Skeletal muscle satellite cell (primary cell): ENCODE measurements around the gene EP300.
"Not testable (repeated sequence)": the region's sequence is repeated elsewhere in the genome, so short reads cannot be mapped to it uniquely, and the experiment has no call there.

Source experiments
- H3K27me3 ChIP-seq: 2 replicates; pipeline ENCODE4 v1.7.0; 2013; ENCODE audit warnings: low read length; ENCODE audit not compliant: control insufficient read depth, insufficient read depth
- H3K36me3 ChIP-seq: 2 replicates; pipeline ENCODE4 v1.7.0; 2013; ENCODE audit warnings: mild to moderate bottlenecking, control low read depth, low read length; ENCODE audit not compliant: insufficient read depth
- H3K4me1 ChIP-seq: 2 replicates; pipeline ENCODE4 v1.7.0; 2013; ENCODE audit warnings: low read length; ENCODE audit not compliant: control insufficient read depth, insufficient read depth
- H3K4me2 ChIP-seq: 2 replicates; pipeline ENCODE4 v1.7.0; 2013; ENCODE audit warnings: mild to moderate bottlenecking, low read length
- H3K4me3 ChIP-seq: 2 replicates; pipeline ENCODE4 v1.7.0; 2013; ENCODE audit warnings: low read length
- H3K9ac ChIP-seq: 2 replicates; pipeline ENCODE4 v1.7.0; 2013; ENCODE audit warnings: mild to moderate bottlenecking, low read depth, low read length, moderate library complexity
- H3K9me3 ChIP-seq: replicated peaks from 2 replicates; pipeline ENCODE4 v1.7.0; 2013; ENCODE audit warnings: mild to moderate bottlenecking, control low read depth, low read length

Gene EP300

DNA sequence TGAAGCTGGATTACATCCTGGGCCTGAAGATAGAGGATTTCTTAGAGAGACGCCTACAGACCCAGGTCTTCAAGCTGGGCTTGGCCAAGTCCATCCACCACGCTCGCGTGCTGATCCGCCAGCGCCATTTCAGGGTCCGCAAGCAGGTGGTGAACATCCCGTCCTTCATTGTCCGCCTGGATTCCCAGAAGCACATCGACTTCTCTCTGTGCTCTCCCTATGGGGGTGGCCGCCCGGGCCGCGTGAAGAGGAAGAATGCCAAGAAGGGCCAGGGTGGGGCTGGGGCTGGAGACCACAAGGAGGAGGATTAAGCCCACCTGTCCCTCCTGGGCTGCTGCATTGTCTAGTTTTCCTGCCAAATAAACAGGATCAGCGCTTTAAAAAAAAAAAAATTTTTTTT, 28.1 kb upstream of the EP300 start:
- not testable (repeated sequence) for H3K4me2 ChIP-seq, H3K9me3 ChIP-seq, H3K4me1 ChIP-seq, H3K9ac ChIP-seq, H3K36me3 ChIP-seq, H3K4me3 ChIP-seq, H3K27me3 ChIP-seq

GRCh38 chr22:41066341-41066740, 26.1 kb upstream of the EP300 start:
- not testable (repeated sequence) for H3K9ac ChIP-seq, H3K4me2 ChIP-seq, H3K9me3 ChIP-seq, H3K27me3 ChIP-seq, H3K36me3 ChIP-seq, H3K4me3 ChIP-seq, H3K4me1 ChIP-seq

DNA sequence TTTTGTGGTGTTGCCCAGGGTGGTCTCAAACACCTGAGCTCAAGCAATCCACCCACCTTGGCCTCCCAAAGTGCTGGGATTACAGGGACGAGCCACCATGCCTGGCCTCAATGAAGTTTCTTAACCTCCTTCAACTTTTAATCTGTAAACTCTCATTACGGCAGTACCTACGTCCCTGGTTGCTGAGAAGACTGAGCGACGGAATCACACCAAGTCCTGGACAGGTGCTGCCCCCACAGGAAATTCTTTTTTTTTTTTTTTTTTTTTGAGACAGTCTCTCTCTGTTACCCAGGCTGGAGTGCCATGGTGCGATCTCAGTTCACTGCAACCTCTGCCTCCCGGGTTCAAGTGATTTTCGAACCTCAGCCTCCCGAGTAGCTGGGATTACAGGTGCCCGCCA, 24.4 kb upstream of the EP300 start:
- H3K9me3 ChIP-seq, H3K4me1 ChIP-seq, H3K9ac ChIP-seq, H3K4me2 ChIP-seq, H3K36me3 ChIP-seq, H3K4me3 ChIP-seq, H3K27me3 ChIP-seq: not testable (repeated sequence)

DNA sequence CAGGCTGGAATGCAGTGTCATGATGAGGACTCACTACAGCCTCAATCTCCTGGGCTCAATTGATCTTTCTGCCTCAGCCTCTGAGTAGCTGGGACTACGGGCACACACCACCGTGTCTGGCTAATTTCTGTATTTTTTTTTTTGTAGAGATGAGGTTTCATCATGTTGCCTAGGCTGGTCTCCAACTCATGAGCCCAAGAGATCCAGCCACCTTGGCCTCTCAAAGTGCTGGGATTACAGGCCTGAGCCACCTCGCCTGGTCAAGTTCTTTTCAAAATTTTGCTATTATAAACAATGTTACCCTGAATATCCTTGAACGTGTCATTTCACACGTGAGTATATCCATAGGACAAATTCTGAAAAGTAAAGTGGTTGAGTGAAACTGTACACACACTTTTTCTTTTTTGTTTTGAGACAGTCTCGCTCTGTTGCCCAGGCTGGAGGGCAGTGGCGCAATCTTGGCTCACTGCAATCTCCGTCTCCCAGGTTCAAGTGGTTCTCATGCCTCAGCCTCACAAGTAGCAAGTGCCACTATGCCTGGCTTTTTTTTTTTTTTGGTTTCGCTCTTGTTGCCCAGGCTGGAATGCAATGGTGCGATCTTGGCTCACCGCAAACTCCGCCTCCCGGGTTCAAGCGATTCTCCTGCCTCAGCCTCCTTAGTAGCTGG, 21.6 kb upstream of the EP300 start:
- H3K4me3 ChIP-seq, result no peak overlapping the region
- no peaks in the 10 kb centered on the region for H3K9me3 ChIP-seq
- H3K27me3 ChIP-seq, result peaks cover 6% of the 10 kb centered on the region
- no peak overlapping the region for H3K9ac ChIP-seq
- no peaks in the 10 kb centered on the region for H3K36me3 ChIP-seq
- no peak overlapping the region for H3K4me2 ChIP-seq
- H3K4me1 ChIP-seq, result no peaks in the 10 kb centered on the region

GRCh38 chr22:41074061-41074460, 18.3 kb upstream of the EP300 start:
- no peak overlapping the region for H3K4me2 ChIP-seq
- no peak overlapping the region for H3K9ac ChIP-seq
- no peak overlapping the region for H3K4me3 ChIP-seq
- H3K27me3 ChIP-seq, result peaks cover 18% of the 10 kb centered on the region
- no peaks in the 10 kb centered on the region for H3K4me1 ChIP-seq
- H3K9me3 ChIP-seq, result no peaks in the 10 kb centered on the region
- no peaks in the 10 kb centered on the region for H3K36me3 ChIP-seq

DNA sequence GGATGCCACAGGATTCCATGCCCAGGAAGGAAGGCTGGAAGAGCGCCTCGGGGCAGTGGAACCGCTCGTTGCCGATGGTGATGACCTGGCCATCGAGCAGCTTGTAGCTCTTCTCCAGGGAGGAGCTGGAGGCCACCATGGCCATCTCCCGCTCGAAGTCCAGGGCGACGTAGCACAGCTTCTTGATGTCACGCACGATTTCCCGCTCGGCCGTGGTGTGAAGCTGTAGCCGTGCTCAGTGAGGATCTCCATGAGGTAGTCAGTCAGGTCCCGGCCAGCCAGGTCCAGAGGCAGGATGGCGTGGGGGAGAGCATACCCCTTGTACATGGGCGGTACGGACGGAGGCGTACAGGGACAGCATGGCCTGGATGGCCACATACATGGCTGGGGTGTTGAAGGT, 17.9 kb upstream of the EP300 start:
- Histone ChIP-seq H3K9me3 (no peaks in the 10 kb centered on the region), H3K4me2 (no peak overlapping the region), H3K36me3 (no peaks in the 10 kb centered on the region), H3K4me1 (no peaks in the 10 kb centered on the region), H3K9ac (no peak overlapping the region), H3K4me3 (no peak overlapping the region), H3K27me3 (peaks cover 18% of the 10 kb centered on the region)

GRCh38 chr22:41074941-41075710, 17.3 kb upstream of the EP300 start:
- no peak overlapping the region for H3K9ac ChIP-seq
- H3K27me3 ChIP-seq, result peaks cover 20% of the 10 kb centered on the region
- H3K36me3 ChIP-seq, result no peaks in the 10 kb centered on the region
- H3K4me1 ChIP-seq, result no peaks in the 10 kb centered on the region
- no peaks in the 10 kb centered on the region for H3K9me3 ChIP-seq
- no peak overlapping the region for H3K4me3 ChIP-seq
- H3K4me2 ChIP-seq, result no peak overlapping the region

GRCh38 chr22:41075946-41076345, 16.4 kb upstream of the EP300 start:
- H3K4me2 ChIP-seq, result no peak overlapping the region
- H3K4me3 ChIP-seq, result no peak overlapping the region
- no peak overlapping the region for H3K9ac ChIP-seq
- H3K36me3 ChIP-seq, result no peaks in the 10 kb centered on the region
- peaks cover 22% of the 10 kb centered on the region for H3K27me3 ChIP-seq
- no peaks in the 10 kb centered on the region for H3K4me1 ChIP-seq
- no peaks in the 10 kb centered on the region for H3K9me3 ChIP-seq

DNA sequence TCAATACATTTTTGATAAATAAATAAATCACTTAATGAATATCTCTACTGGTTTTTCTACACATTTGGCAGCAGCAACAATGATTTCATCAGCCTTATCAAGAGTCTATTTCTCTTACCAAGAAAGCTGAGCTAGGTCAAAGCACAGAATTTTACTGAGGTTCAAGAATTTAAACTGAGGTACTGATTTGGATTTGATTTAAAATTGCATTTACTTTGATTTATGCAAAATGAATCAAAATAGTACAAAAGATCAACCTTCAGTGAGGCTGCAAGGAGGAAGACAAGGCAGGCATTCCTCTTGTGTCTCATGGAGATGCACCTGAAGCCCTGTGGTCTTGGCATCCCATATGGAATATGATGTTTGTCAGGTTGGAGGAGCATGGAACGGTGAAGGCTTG, 15.5 kb upstream of the EP300 start:
- Histone ChIP-seq H3K27me3 (peaks cover 26% of the 10 kb centered on the region), H3K9me3 (no peaks in the 10 kb centered on the region), H3K9ac (no peak overlapping the region), H3K36me3 (no peaks in the 10 kb centered on the region), H3K4me1 (no peaks in the 10 kb centered on the region), H3K4me2 (no peak overlapping the region), H3K4me3 (no peak overlapping the region)

GRCh38 chr22:41078931-41079330, 13.5 kb upstream of the EP300 start:
- H3K9ac ChIP-seq, result no peak overlapping the region
- no peak overlapping the region for H3K4me3 ChIP-seq
- no peaks in the 10 kb centered on the region for H3K36me3 ChIP-seq
- H3K4me1 ChIP-seq, result no peaks in the 10 kb centered on the region
- no peaks in the 10 kb centered on the region for H3K9me3 ChIP-seq
- H3K4me2 ChIP-seq, result no peak overlapping the region
- peaks cover 26% of the 10 kb centered on the region for H3K27me3 ChIP-seq

- Histone ChIP-seq H3K9ac (no peak overlapping the region), H3K27me3 (peaks cover 5% of the 10 kb centered on the region), H3K4me3 (no peak overlapping the region), H3K4me1 (no peaks in the 10 kb centered on the region), H3K4me2 (no peak overlapping the region), H3K36me3 (no peaks in the 10 kb centered on the region), H3K9me3 (no peaks in the 10 kb centered on the region)
Observed at GRCh38 chr22:41085842-41086241, 6.5 kb upstream of the EP300 start.
